Rectal smooth muscle tissue (tissue), 1 donor: ENCODE measurements around the gene ARHGDIA.
A peak's percentile ranks its signal among the peaks of the same experiment; 100 is the strongest.

Experiments
- H3K27ac ChIP-seq: one replicate; pipeline ENCODE4 v1.7.0; 2013; ENCODE audit warnings: low read depth, low read length, inconsistent platforms
- H3K27me3 ChIP-seq: one replicate; pipeline ENCODE4 v1.7.0; 2013; ENCODE audit warnings: low read length; ENCODE audit not compliant: control insufficient read depth, insufficient read depth
- H3K36me3 ChIP-seq: one replicate; pipeline ENCODE4 v1.7.0; 2013; ENCODE audit warnings: low read length; ENCODE audit not compliant: control insufficient read depth, insufficient read depth
- H3K4me1 ChIP-seq: one replicate; pipeline ENCODE4 v1.7.0; 2013; ENCODE audit warnings: low read length; ENCODE audit not compliant: control insufficient read depth, insufficient read depth
- H3K4me3 ChIP-seq: one replicate; pipeline ENCODE4 v1.7.0; 2013; ENCODE audit warnings: low read length
- H3K9ac ChIP-seq: one replicate; pipeline ENCODE4 v1.7.0; 2013; ENCODE audit warnings: low read length

Gene ARHGDIA

GRCh38 chr17:81903896-81904599 is 32.9 kb upstream of the ARHGDIA start:
- no peaks in the 10 kb centered on the region for H3K36me3 ChIP-seq
- no peak overlapping the region for H3K27ac ChIP-seq
- peaks cover 3% of the 10 kb centered on the region for H3K27me3 ChIP-seq
- no peak overlapping the region for H3K9ac ChIP-seq
- H3K4me3 ChIP-seq, result no peak overlapping the region
- H3K4me1 ChIP-seq, result no peaks in the 10 kb centered on the region

- peaks cover 3% of the 10 kb centered on the region for H3K27me3 ChIP-seq
- peaks cover 4% of the 10 kb centered on the region for H3K36me3 ChIP-seq
- no peak overlapping the region for H3K27ac ChIP-seq
- no peak overlapping the region for H3K4me3 ChIP-seq
- no peak overlapping the region for H3K9ac ChIP-seq
- no peaks in the 10 kb centered on the region for H3K4me1 ChIP-seq
Measured at GRCh38 chr17:81903415-81903831, 32.3 kb upstream of the ARHGDIA start.

GRCh38 chr17:81902653-81903414 is 31.7 kb upstream of the ARHGDIA start:
- peaks cover 3% of the 10 kb centered on the region for H3K27me3 ChIP-seq
- H3K36me3 ChIP-seq, result peaks cover 8% of the 10 kb centered on the region
- H3K9ac ChIP-seq, result no peak overlapping the region
- H3K4me3 ChIP-seq, result no peak overlapping the region
- no peak overlapping the region for H3K27ac ChIP-seq
- H3K4me1 ChIP-seq, result no peaks in the 10 kb centered on the region

- H3K27ac ChIP-seq, result no peak within 1 kb of the TSS
- H3K4me3 ChIP-seq, result peak within 1 kb of the TSS; percentile 24
- no peak within 1 kb of the TSS for H3K9ac ChIP-seq
- H3K27me3 ChIP-seq, result peaks cover 3% of the 10 kb centered on the region
- peaks cover 8% of the 10 kb centered on the region for H3K36me3 ChIP-seq
- H3K4me1 ChIP-seq, result no peaks in the 10 kb centered on the region
Measured at GRCh38 chr17:81902023-81902652, 31.0 kb upstream of the ARHGDIA start, which contains the start of gene NPB. TSS of gene NPB (plus strand) at chr17:81902238. CDS start at chr17:81902278, 40 bp downstream.

DNA sequence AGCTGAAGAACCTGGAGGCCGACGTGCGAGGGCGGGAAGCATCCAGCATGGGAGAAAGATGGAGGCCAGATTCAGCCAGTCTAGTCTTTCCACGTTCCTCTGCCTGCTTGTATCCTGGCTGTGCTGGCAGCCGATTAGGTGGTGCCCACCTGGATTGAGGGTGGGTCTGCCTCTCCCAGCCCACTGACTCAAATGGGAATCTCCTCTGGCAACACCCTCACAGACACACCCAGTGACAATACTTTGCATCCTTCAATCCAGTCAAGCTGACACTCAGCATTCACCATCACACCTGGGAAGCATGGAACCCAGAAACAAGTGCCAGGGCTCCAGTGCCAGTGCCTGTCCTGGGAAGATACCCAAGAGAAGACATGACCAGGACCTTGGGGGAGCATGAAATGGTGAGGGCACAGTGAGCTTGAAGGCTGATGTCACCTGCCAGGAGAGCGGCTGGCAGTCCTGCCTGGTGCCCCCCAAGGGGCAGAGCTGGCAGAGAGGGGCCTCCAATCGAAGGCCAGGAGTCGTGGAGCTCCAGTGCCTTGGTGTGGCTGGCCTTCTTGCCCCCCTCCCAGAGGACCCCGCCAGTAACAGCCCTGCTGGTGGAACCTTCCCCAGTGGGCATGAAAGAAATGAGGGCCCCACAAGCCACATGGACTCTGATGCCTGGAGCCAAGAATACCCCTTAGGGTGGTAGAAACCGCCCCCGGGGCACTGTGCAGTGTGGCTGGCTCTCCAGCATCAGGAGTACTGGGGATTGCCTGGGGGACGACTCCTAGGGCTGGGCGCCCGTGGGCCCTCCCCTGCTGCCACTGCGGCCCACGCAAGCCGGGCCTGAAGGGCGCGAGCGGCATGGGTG is 30.3 kb upstream of the ARHGDIA start:
- H3K27me3 ChIP-seq, result peaks cover 3% of the 10 kb centered on the region
- H3K4me3 ChIP-seq, result peak overlapping the region; percentile 24
- no peaks in the 10 kb centered on the region for H3K4me1 ChIP-seq
- H3K9ac ChIP-seq, result no peak overlapping the region
- no peak overlapping the region for H3K27ac ChIP-seq
- peaks cover 9% of the 10 kb centered on the region for H3K36me3 ChIP-seq

GRCh38 chr17:81900181-81900820 is 29.2 kb upstream of the ARHGDIA start:
- H3K4me1 ChIP-seq, result no peaks in the 10 kb centered on the region
- H3K9ac ChIP-seq, result no peak overlapping the region
- peaks cover 3% of the 10 kb centered on the region for H3K27me3 ChIP-seq
- no peak overlapping the region for H3K27ac ChIP-seq
- no peak overlapping the region for H3K4me3 ChIP-seq
- H3K36me3 ChIP-seq, result peaks cover 10% of the 10 kb centered on the region

- no peaks in the 10 kb centered on the region for H3K4me1 ChIP-seq
- peaks cover 10% of the 10 kb centered on the region for H3K36me3 ChIP-seq
- H3K9ac ChIP-seq, result no peak overlapping the region
- H3K27ac ChIP-seq, result no peak overlapping the region
- no peak overlapping the region for H3K4me3 ChIP-seq
- peaks cover 3% of the 10 kb centered on the region for H3K27me3 ChIP-seq
Measured at GRCh38 chr17:81899514-81900166, 28.5 kb upstream of the ARHGDIA start.

DNA sequence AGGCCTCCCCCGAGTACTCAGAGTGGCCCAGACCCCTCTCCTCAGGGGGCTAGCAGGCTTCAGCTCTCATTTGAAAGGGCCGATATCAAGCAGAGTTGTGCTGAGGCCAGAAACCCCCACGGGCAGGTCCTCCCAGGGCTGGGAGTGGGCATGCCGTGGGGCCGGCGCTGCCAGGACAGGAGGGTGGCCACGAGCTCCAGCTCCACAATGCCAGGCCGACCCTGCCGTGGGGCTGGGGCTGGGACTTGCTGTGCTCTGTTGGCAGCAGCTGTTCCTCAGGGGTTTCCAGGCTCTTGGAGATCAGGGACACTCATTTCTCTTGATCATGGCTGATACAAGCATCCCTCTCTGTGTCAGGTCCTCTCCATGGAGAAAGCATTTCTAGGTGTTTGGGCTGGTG is 27.7 kb upstream of the ARHGDIA start:
- Histone ChIP-seq H3K27me3 (peaks cover 3% of the 10 kb centered on the region), H3K36me3 (peaks cover 10% of the 10 kb centered on the region), H3K27ac (no peak overlapping the region), H3K4me1 (no peaks in the 10 kb centered on the region), H3K9ac (no peak overlapping the region), H3K4me3 (no peak overlapping the region)

GRCh38 chr17:81898029-81898866 is 27.1 kb upstream of the ARHGDIA start:
- H3K4me3 ChIP-seq, result no peak overlapping the region
- H3K4me1 ChIP-seq, result no peaks in the 10 kb centered on the region
- H3K9ac ChIP-seq, result no peak overlapping the region
- H3K27me3 ChIP-seq, result peaks cover 3% of the 10 kb centered on the region
- H3K27ac ChIP-seq, result no peak overlapping the region
- H3K36me3 ChIP-seq, result peaks cover 10% of the 10 kb centered on the region

- Histone ChIP-seq H3K36me3 (peaks cover 10% of the 10 kb centered on the region), H3K27me3 (no peaks in the 10 kb centered on the region), H3K4me1 (peaks cover 2% of the 10 kb centered on the region), H3K27ac (no peak overlapping the region), H3K9ac (no peak overlapping the region), H3K4me3 (no peak overlapping the region)
Measured at GRCh38 chr17:81895400-81895799, 24.3 kb upstream of the ARHGDIA start.

- H3K9ac ChIP-seq, result no peak overlapping the region
- H3K4me1 ChIP-seq, result peaks cover 6% of the 10 kb centered on the region
- peaks cover 26% of the 10 kb centered on the region for H3K36me3 ChIP-seq
- no peaks in the 10 kb centered on the region for H3K27me3 ChIP-seq
- H3K4me3 ChIP-seq, result peak overlapping the region; percentile 66
- peak overlapping the region; percentile 38 for H3K27ac ChIP-seq
Measured at GRCh38 chr17:81891303-81891552, 20.1 kb upstream of the ARHGDIA start.
